Measurements from ENCODE around the gene PRPH2. TPM values are rescaled to one million over a fixed set of nuclear protein-coding genes. Genes with fewer than 3 reads are reported as not detected.
A peak's percentile ranks its signal among the peaks of the same experiment; 100 is the strongest.

PRPH2 gene
- polyA plus RNA-seq, 1 donor from 2014 or later, result not detected

GRCh38 chr6:42748203-42748898, 26.0 kb upstream of the PRPH2 start:
- Histone ChIP-seq H3K4me3 (ENCODE audit: low read length) (peak overlapping the region; percentile 98), H3K79me2 (replicated peaks; ENCODE audit: insufficient read depth, low read length) (peaks cover 23% of the 10 kb centered on the region), H3K27ac (ENCODE audit: low read length) (peak overlapping the region; percentile 97), H3K27me3 (ENCODE audit: insufficient read depth, low read depth, low read length) (no peaks in the 10 kb centered on the region), H4K20me1 (ENCODE audit: insufficient read depth) (no peaks in the 10 kb centered on the region), H3K36me3 (ENCODE audit: insufficient read depth, low read length) (no peaks in the 10 kb centered on the region), H3K4me2 (ENCODE audit: low read length) (no peak overlapping the region), H3K9me2 (ENCODE audit: insufficient read depth, low read length) (no peaks in the 10 kb centered on the region), H2AFZ (ENCODE audit: low read depth, low read length) (no peak overlapping the region), H3K9ac (ENCODE audit: low read length) (no peak overlapping the region), H3K9me3 (ENCODE audit: low read length) (no peaks in the 10 kb centered on the region), H3F3A (ENCODE audit: insufficient read depth, low read length, poor library complexity, severe bottlenecking) (peaks cover 18% of the 10 kb centered on the region)
- TF ChIP-seq POLR2AphosphoS5 (IDR thresholded peaks at IDR 0.05), result no peak
- TF ChIP-seq TAF1 (IDR thresholded peaks at IDR 0.05; ENCODE audit: low read depth), result no peak
- TF ChIP-seq MXI1 (conservative IDR thresholded peaks at IDR 0.05; ENCODE audit: poor library complexity, severe bottlenecking), result no peak
- no peak for TF ChIP-seq RAD21 (conservative IDR thresholded peaks at IDR 0.05)
- no peak for TF ChIP-seq SMC3 (conservative IDR thresholded peaks at IDR 0.05; ENCODE audit: poor library complexity)
- no peak for TF ChIP-seq EP300 (conservative IDR thresholded peaks at IDR 0.05; ENCODE audit: poor library complexity, severe bottlenecking)
- no peak for TF ChIP-seq EZH2 (IDR thresholded peaks at IDR 0.05; ENCODE audit: borderline replicate concordance, insufficient read depth, low read length, poor library complexity, severe bottlenecking)
- no peak for TF ChIP-seq CTCF (IDR thresholded peaks at IDR 0.05; ENCODE audit: poor library complexity, severe bottlenecking)
- TF ChIP-seq REST (IDR thresholded peaks at IDR 0.05; ENCODE audit: borderline replicate concordance), result no peak

- Histone ChIP-seq H3K4me2 (ENCODE audit: low read length) (peak overlapping the region; percentile 88), H4K20me1 (ENCODE audit: insufficient read depth) (no peaks in the 10 kb centered on the region), H3K4me3 (ENCODE audit: low read length) (peak overlapping the region; percentile 98), H3K9me2 (ENCODE audit: insufficient read depth, low read length) (no peaks in the 10 kb centered on the region), H3K36me3 (ENCODE audit: insufficient read depth, low read length) (no peaks in the 10 kb centered on the region), H3K27ac (ENCODE audit: low read length) (peak overlapping the region; percentile 97), H3K9ac (ENCODE audit: low read length) (peak overlapping the region; percentile 96), H2AFZ (ENCODE audit: low read depth, low read length) (peak overlapping the region; percentile 48), H3K27me3 (ENCODE audit: insufficient read depth, low read depth, low read length) (no peaks in the 10 kb centered on the region), H3K79me2 (replicated peaks; ENCODE audit: insufficient read depth, low read length) (peaks cover 23% of the 10 kb centered on the region), H3F3A (ENCODE audit: insufficient read depth, low read length, poor library complexity, severe bottlenecking) (peaks cover 18% of the 10 kb centered on the region), H3K9me3 (ENCODE audit: low read length) (no peaks in the 10 kb centered on the region)
- TF ChIP-seq RAD21 (conservative IDR thresholded peaks at IDR 0.05) (peak; percentile 5), POLR2AphosphoS5 (IDR thresholded peaks at IDR 0.05) (peak; percentile 90), SMC3 (conservative IDR thresholded peaks at IDR 0.05; ENCODE audit: poor library complexity) (no peak), EP300 (conservative IDR thresholded peaks at IDR 0.05; ENCODE audit: poor library complexity, severe bottlenecking) (peak; percentile 12), MXI1 (conservative IDR thresholded peaks at IDR 0.05; ENCODE audit: poor library complexity, severe bottlenecking) (no peak), REST (IDR thresholded peaks at IDR 0.05; ENCODE audit: borderline replicate concordance) (peak; percentile 48), CTCF (IDR thresholded peaks at IDR 0.05; ENCODE audit: poor library complexity, severe bottlenecking) (no peak), EZH2 (IDR thresholded peaks at IDR 0.05; ENCODE audit: borderline replicate concordance, insufficient read depth, low read length, poor library complexity, severe bottlenecking) (no peak), TAF1 (IDR thresholded peaks at IDR 0.05; ENCODE audit: low read depth) (no peak)
Observed at GRCh38 chr6:42746463-42747391, 24.3 kb upstream of the PRPH2 start.
